GM12873 (cell line): ENCODE results near the gene HBZ.

Experiments used
- CTCF ChIP-seq: IDR thresholded peaks from 2 replicates; pipeline ENCODE4 v1.5.1; 2012; ENCODE audit warnings: low read depth, mild to moderate bottlenecking, moderate library complexity, low read length, control low read depth; ENCODE audit not compliant: insufficient read depth; ENCODE audit errors: missing control alignments

Gene HBZ

GRCh38 chr16:180101-180675, 27.7 kb downstream of the HBZ start, which contains the start of gene HBQ1:
Gene HBQ1, plus strand, starts transcription at chr16:180459. Its CDS starts 28 bp downstream, at chr16:180487.
- peak; percentile 23 for TF ChIP-seq CTCF

GRCh38 chr16:180681-181564, 28.5 kb downstream of the HBZ start:
- TF ChIP-seq CTCF, result no peak

- peak; percentile 92 for TF ChIP-seq CTCF
Observed at GRCh38 chr16:181565-182021, 29.1 kb downstream of the HBZ start.

GRCh38 chr16:183005-183404, 30.6 kb downstream of the HBZ start:
- TF ChIP-seq CTCF, result no peak

GRCh38 chr16:185213-185612, 32.8 kb downstream of the HBZ start:
- no peak for TF ChIP-seq CTCF

- TF ChIP-seq CTCF, result no peak
Observed at GRCh38 chr16:185691-186090, 33.2 kb downstream of the HBZ start.

GRCh38 chr16:187330-187729, 34.9 kb downstream of the HBZ start:
- no peak for TF ChIP-seq CTCF
